Activated T-cell treated with anti-CD3 and anti-CD28 coated beads, Interleukin-2, amount 50 U/mL, for 48 hours (primary cell): Measurements from ENCODE around the gene GABRA1.

Experiments
- DNase-seq, 2 experiments: peaks; one replicate each; pipeline ENCODE4 v3.0.0-alpha.2; 2020

GABRA1 gene

GRCh38 chr5:161847941-161848391, at the start of gene GABRA1:
GABRA1 (plus strand) TSS chr5:161848120; CDS start chr5:161850811, 2,691 bp downstream.
- no peak for DNase-seq

- DNase-seq = no peak
Observed at GRCh38 chr5:161799316-161799715, 48.6 kb upstream of the GABRA1 start.

- DNase-seq = no peak
Observed at GRCh38 chr5:161804263-161804662, 43.7 kb upstream of the GABRA1 start.

GRCh38 chr5:161846746-161847145, 1.2 kb upstream of the GABRA1 start:
- DNase-seq = no peak

GRCh38 chr5:161847447-161847846, 473 bp upstream of the GABRA1 start:
- no peak for DNase-seq

- no peak for DNase-seq
Observed at GRCh38 chr5:161850491-161850890, 2.6 kb downstream of the GABRA1 start.

- no peak for DNase-seq
Observed at GRCh38 chr5:161851691-161852299, 3.9 kb downstream of the GABRA1 start.

GRCh38 chr5:161857358-161857757, 9.4 kb downstream of the GABRA1 start:
- DNase-seq = no peak

- no peak for DNase-seq
Observed at GRCh38 chr5:161863259-161863658, 15.3 kb downstream of the GABRA1 start.

GRCh38 chr5:161863811-161864210, 15.9 kb downstream of the GABRA1 start:
- no peak for DNase-seq

GRCh38 chr5:161865510-161865909, 17.6 kb downstream of the GABRA1 start:
- DNase-seq = no peak

GRCh38 chr5:161889971-161890370, 42.1 kb downstream of the GABRA1 start:
- no peak for DNase-seq

GRCh38 chr5:161895514-161895913, 47.6 kb downstream of the GABRA1 start:
- DNase-seq = no peak

GRCh38 chr5:161897033-161897432, 49.1 kb downstream of the GABRA1 start:
- DNase-seq = no peak

- no peak for DNase-seq
Observed at GRCh38 chr5:161899590-161899989, 51.7 kb downstream of the GABRA1 start.

- DNase-seq = no peak
Observed at GRCh38 chr5:161900981-161901380, 53.1 kb downstream of the GABRA1 start.

GRCh38 chr5:161921781-161922180, 73.9 kb downstream of the GABRA1 start:
- no peak for DNase-seq

- DNase-seq = no peak
Observed at GRCh38 chr5:161924270-161924669, 76.3 kb downstream of the GABRA1 start.

- no peak for DNase-seq
Observed at GRCh38 chr5:161925960-161926359, 78.0 kb downstream of the GABRA1 start.

GRCh38 chr5:161934486-161934885, 86.6 kb downstream of the GABRA1 start:
- no peak for DNase-seq

GRCh38 chr5:161944974-161945373, 97.1 kb downstream of the GABRA1 start:
- no peak for DNase-seq

- DNase-seq = no peak
Observed at GRCh38 chr5:161946911-161947310, 99.0 kb downstream of the GABRA1 start.
